Mesenchymal stem cell (in vitro differentiated cells and primary cell): ENCODE data around the gene LRRIQ1. TPM values are rescaled to one million over a fixed set of nuclear protein-coding genes. Genes with fewer than 3 reads are reported as not detected.

Experiments
- DNase-seq: peaks from one replicate; pipeline ENCODE4 v3.0.0-alpha.2; 2013
- H2AFZ ChIP-seq: one replicate; pipeline ENCODE4 v1.6.1; 2013; ENCODE audit warnings: low read depth, mild to moderate bottlenecking, control low read depth, inconsistent platforms, low read length, moderate library complexity
- H2AK5ac ChIP-seq: 2 replicates; pipeline ENCODE4 v1.6.1; 2013; ENCODE audit warnings: low read length, moderate library complexity, mild to moderate bottlenecking, inconsistent platforms; ENCODE audit not compliant: severe bottlenecking
- H2BK120ac ChIP-seq: one replicate; pipeline ENCODE4 v1.6.1; 2013; ENCODE audit warnings: low read depth, mild to moderate bottlenecking, inconsistent platforms, low read length, moderate library complexity
- H2BK12ac ChIP-seq, 2 experiments: one replicate each; pipeline ENCODE4 v1.6.1; 2013; ENCODE audit warnings: inconsistent platforms in 2 of 2, low read length in 2 of 2, mild to moderate bottlenecking in 2 of 2, moderate library complexity in 2 of 2, control low read depth in 1 of 2
- H2BK15ac ChIP-seq: one replicate; pipeline ENCODE4 v1.6.1; 2013; ENCODE audit warnings: mild to moderate bottlenecking, low read depth, inconsistent platforms; ENCODE audit not compliant: poor library complexity, severe bottlenecking
- H2BK5ac ChIP-seq: 2 replicates; pipeline ENCODE4 v1.6.1; 2013; ENCODE audit warnings: low read depth, mild to moderate bottlenecking, low read length, control low read depth, inconsistent platforms; ENCODE audit not compliant: poor library complexity, severe bottlenecking
- H3K14ac ChIP-seq, 2 experiments: one replicate each; pipeline ENCODE4 v1.6.1; 2013; ENCODE audit warnings: inconsistent platforms in 2 of 2, low read length in 2 of 2, control low read depth in 1 of 2, mild to moderate bottlenecking in 1 of 2, moderate library complexity in 1 of 2
- H3K18ac ChIP-seq, 2 experiments: one replicate each; pipeline ENCODE4 v1.6.1; 2013; ENCODE audit warnings: inconsistent platforms in 2 of 2, low read length in 2 of 2, control low read depth in 1 of 2, low read depth in 1 of 2, mild to moderate bottlenecking in 1 of 2
- H3K23ac ChIP-seq, 2 experiments: one replicate each; pipeline ENCODE4 v1.6.1; 2013; ENCODE audit warnings: inconsistent platforms in 2 of 2, low read length in 2 of 2, mild to moderate bottlenecking in 2 of 2, moderate library complexity in 2 of 2, control low read depth in 1 of 2
- H3K27ac ChIP-seq: 2 replicates; pipeline ENCODE4 v1.5.1; 2013; ENCODE audit warnings: mild to moderate bottlenecking, moderate library complexity, low read length, control low read depth, inconsistent platforms; ENCODE audit not compliant: poor library complexity, severe bottlenecking
- H3K27me3 ChIP-seq, 2 experiments: 2 replicates each; pipeline versions ENCODE4 v1.6.1 to v1.7.0; 2013; ENCODE audit warnings: low read length in 2 of 2, mild to moderate bottlenecking in 2 of 2, moderate library complexity in 2 of 2, control low read depth in 1 of 2, inconsistent platforms in 1 of 2; ENCODE audit not compliant: control insufficient read depth in 1 of 2, insufficient read depth in 1 of 2
- H3K36me3 ChIP-seq, 2 experiments: 2 replicates each; pipeline versions ENCODE4 v1.6.1 to v1.7.0; 2013; ENCODE audit warnings: low read length in 2 of 2, control low read depth in 1 of 2, inconsistent platforms in 1 of 2, low read depth in 1 of 2, mild to moderate bottlenecking in 1 of 2; ENCODE audit not compliant: insufficient read depth in 2 of 2, control insufficient read depth in 1 of 2
- H3K4ac ChIP-seq, 2 experiments: one replicate each; pipeline ENCODE4 v1.6.1; 2013; ENCODE audit warnings: inconsistent platforms in 2 of 2, low read length in 2 of 2, mild to moderate bottlenecking in 2 of 2, moderate library complexity in 2 of 2, control low read depth in 1 of 2, low read depth in 1 of 2
- H3K4me1 ChIP-seq: 2 replicates; pipeline ENCODE4 v1.6.1; 2013; ENCODE audit warnings: low read depth, low read length, control low read depth; ENCODE audit not compliant: control insufficient read depth, insufficient read depth
- H3K4me2 ChIP-seq: 2 replicates; pipeline ENCODE4 v1.6.1; 2013; ENCODE audit warnings: low read length, mild to moderate bottlenecking, inconsistent platforms; ENCODE audit not compliant: poor library complexity, severe bottlenecking
- H3K4me3 ChIP-seq, 2 experiments: 2 replicates each; pipeline versions ENCODE4 v1.5.1 to v1.7.0; 2013; ENCODE audit warnings: low read length in 2 of 2, mild to moderate bottlenecking in 2 of 2, control low read depth in 1 of 2, low read depth in 1 of 2; ENCODE audit not compliant: insufficient read depth in 1 of 2
- H3K79me1 ChIP-seq: replicated peaks from 2 replicates; pipeline ENCODE4 v1.6.1; 2013; ENCODE audit warnings: mild to moderate bottlenecking, control low read depth, low read length, inconsistent platforms; ENCODE audit not compliant: poor library complexity, severe bottlenecking
- H3K9ac ChIP-seq: 2 replicates; pipeline ENCODE4 v1.7.0; 2013; ENCODE audit warnings: mild to moderate bottlenecking, low read length, moderate library complexity
- H3K9me3 ChIP-seq: 2 replicates; pipeline ENCODE4 v1.7.0; 2013; ENCODE audit warnings: mild to moderate bottlenecking, low read length; ENCODE audit not compliant: control insufficient read depth
- H4K8ac ChIP-seq: one replicate; pipeline ENCODE4 v1.6.1; 2013; ENCODE audit warnings: inconsistent platforms, mild to moderate bottlenecking, low read length, moderate library complexity
- H4K91ac ChIP-seq: one replicate; pipeline ENCODE4 v1.6.1; 2013; ENCODE audit warnings: mild to moderate bottlenecking, low read length, inconsistent platforms
- WGBS: methylation state at CpG from one replicate; pipeline ENCODE4 v1.1.7; 2013; ENCODE audit warnings: mixed read lengths; 5-methylcytosine and 5-hydroxymethylcytosine counted together
- polyA plus RNA-seq, 2 experiments: library from polyadenylated mRNA; stranded (reverse); fragments of 200-250 nt; gene quantifications; one replicate each; pipeline ENCODE4 v1.2.3, GENCODE V29; 2013

Gene LRRIQ1, protein sequence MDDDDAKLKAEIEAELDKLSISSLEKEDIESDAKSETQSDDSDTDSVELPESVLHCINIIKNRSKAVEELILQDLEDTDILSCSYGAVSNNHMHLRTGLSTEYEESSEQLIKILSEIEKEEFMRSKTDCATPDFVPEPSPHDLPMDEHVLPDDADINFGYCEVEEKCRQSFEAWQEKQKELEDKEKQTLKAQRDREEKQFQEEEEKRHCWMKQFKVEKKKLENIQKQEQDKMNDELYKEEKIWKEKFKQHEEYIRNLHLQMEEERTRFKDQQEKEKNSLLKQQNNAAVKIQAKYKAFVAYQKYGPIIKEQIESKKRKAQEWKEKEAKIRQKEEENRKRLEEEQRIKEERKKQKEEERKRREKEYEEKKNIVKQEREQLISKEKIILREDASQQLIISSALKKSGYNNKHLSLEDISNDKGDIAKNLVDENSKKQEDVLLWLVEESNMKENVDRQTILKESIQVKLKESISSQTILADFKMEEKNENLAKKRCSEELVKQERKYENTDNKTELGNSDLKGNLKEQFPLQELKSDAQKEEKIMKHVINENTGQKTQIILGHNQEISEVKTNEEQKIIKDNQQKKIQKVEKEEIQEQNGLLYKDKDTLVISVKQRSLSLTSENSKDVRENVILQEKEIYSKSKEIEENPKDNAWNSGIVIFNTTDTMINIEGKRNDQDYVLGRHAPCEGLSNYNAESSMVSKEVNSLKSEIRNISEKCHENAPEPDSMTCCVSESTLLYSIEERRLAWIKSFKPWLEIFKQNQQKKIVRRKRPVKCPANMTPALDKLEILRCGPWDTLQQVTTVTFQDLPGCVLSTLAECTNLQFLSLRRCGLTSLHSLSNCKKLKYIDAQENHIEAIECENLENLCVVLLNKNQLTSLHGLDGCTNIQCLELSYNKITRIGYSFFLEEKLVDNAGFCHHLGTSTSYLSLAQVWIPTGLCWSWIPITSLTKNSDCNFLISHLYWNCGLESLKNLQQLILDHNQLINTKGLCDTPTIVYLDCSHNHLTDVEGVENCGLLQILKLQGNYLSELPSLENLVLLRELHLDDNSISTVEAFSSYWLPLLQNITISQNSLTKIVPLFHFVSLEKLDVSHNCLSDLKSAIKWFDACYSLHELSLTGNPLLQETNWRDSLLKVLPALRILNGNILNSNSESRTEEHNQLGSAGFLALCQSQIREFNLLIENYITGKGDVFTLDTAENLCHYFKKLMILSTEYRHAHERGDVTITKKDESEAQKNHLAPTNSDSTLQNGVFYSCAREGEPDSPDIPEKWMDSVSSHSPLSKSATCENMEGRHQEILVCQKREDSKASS (N-terminal part only)
- 0.81 TPM for polyA plus RNA-seq (2013, experiment 1 of 2)
- 0.84 TPM for polyA plus RNA-seq (2013, experiment 2 of 2)

DNA sequence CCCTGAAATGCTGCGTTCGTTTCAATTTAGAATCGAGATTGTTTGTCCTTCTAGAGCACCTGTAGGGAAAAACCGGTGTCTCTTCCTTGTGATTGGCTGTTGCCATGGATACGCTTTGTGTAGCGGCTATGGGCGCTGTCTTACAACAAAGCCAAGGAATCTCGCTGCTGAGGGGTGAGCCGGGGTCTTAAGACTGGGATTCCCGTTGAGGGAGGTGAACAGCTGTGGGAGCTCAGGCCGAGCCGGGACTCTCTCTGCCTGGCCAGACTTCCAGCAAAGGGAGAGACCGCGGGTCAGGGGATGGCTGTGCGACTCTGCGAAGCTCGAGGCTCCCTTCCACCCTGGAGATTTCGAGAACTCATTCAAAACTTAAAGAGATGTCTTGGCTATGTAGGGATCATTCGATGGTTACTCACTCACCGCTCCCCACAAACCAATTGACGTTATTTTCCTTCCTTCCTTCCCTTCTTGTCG is at the start of gene LRRIQ1, which contains the start of gene TSPAN19:
TSS of gene LRRIQ1 (plus strand) at position 118 of the 474 bp plus-strand sequence. CDS start 1,826 bp downstream, outside the sequence.
TSS of gene TSPAN19 (minus strand) at position 44 of the 474 bp plus-strand sequence. CDS start 6,331 bp downstream, outside the sequence.
- Histone ChIP-seq H3K9me3 (no peaks in the 10 kb centered on the region), H3K4ac (no peak within 1 kb of the TSS), H4K8ac (no peak within 1 kb of the TSS), H3K4me2 (peak within 1 kb of the TSS; percentile 88), H2BK12ac (no peak within 1 kb of the TSS), H3K27me3 (peaks cover 0 to 9% of the 10 kb centered on the region in 2 experiments), H3K4me1 (no peaks in the 10 kb centered on the region), H4K91ac (no peak within 1 kb of the TSS), H3K18ac (no peak within 1 kb of the TSS), H2BK120ac (no peak within 1 kb of the TSS), H3K27ac (no peak within 1 kb of the TSS), H3K4me3 (peak within 1 kb of the TSS; percentile 64 to 92), H3K23ac (no peak within 1 kb of the TSS), H3K36me3 (no peaks in the 10 kb centered on the region), H3K9ac (peak within 1 kb of the TSS; percentile 92), H2BK5ac (no peak within 1 kb of the TSS), H2AFZ (peak within 1 kb of the TSS; percentile 75), H2BK15ac (no peak within 1 kb of the TSS), H2AK5ac (no peak within 1 kb of the TSS), H3K14ac (no peak within 1 kb of the TSS), H3K79me1 (no peaks in the 10 kb centered on the region)
- WGBS: under 1% methylated on average over 16 of the region's 22 CpGs
- peak; percentile 88 for DNase-seq

DNA sequence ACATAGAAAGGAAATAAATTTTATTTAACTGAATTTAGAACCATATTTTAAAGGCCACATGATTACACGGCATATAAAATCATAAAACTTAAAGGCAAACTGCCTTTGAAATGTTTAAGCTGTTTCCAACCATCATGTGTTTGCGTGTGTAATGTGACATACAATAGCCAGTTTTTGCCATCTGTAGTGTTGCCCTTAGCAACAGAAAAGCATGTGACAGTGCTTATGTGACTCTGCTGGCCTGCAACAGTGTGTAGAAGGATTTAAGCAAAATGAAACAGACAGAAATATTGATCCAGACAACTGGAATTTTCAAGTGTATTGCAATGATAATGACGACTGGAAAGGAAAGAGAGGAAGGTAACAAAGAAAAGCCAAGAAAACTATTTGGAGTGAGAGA is 49.6 kb upstream of the LRRIQ1 start:
- Histone ChIP-seq H3K4me3 (no peak overlapping the region), H3K4ac (no peak overlapping the region), H3K79me1 (no peaks in the 10 kb centered on the region), H2BK5ac (no peak overlapping the region), H3K9me3 (no peaks in the 10 kb centered on the region), H2BK15ac (no peak overlapping the region), H3K36me3 (no peaks in the 10 kb centered on the region), H2BK120ac (no peak overlapping the region), H4K8ac (no peak overlapping the region), H3K4me2 (no peak overlapping the region), H3K23ac (no peak overlapping the region), H4K91ac (no peak overlapping the region), H3K4me1 (no peaks in the 10 kb centered on the region), H2BK12ac (no peak overlapping the region), H3K9ac (peak overlapping the region; percentile 73), H3K18ac (no peak overlapping the region), H3K27ac (no peak overlapping the region), H2AFZ (no peak overlapping the region), H3K14ac (no peak overlapping the region), H3K27me3 (no peaks in the 10 kb centered on the region), H2AK5ac (no peak overlapping the region)
- peak; percentile 26 for DNase-seq
- WGBS: 93% methylated on average over 3 of the region's 3 CpGs

GRCh38 chr12:84994426-84994825 is 41.7 kb upstream of the LRRIQ1 start:
- Histone ChIP-seq H3K14ac (no peak overlapping the region), H4K8ac (no peak overlapping the region), H3K9ac (no peak overlapping the region), H3K4ac (no peak overlapping the region), H3K4me1 (no peaks in the 10 kb centered on the region), H3K23ac (no peak overlapping the region), H2BK15ac (no peak overlapping the region), H3K27me3 (no peaks in the 10 kb centered on the region), H3K4me2 (no peak overlapping the region), H3K4me3 (no peak overlapping the region), H2AK5ac (no peak overlapping the region), H2BK5ac (no peak overlapping the region), H3K18ac (no peak overlapping the region), H3K9me3 (peaks cover 4% of the 10 kb centered on the region), H4K91ac (no peak overlapping the region), H2AFZ (no peak overlapping the region), H3K36me3 (no peaks in the 10 kb centered on the region), H2BK120ac (no peak overlapping the region), H2BK12ac (no peak overlapping the region), H3K79me1 (no peaks in the 10 kb centered on the region), H3K27ac (no peak overlapping the region)
- DNase-seq: peak; percentile 45
